Lung (tissue), 12 donors: ENCODE measurements around the gene ITGB1. TPM values are rescaled to one million over a fixed set of nuclear protein-coding genes. Genes with fewer than 3 reads are reported as not detected.

Source experiments
- ATAC-seq: fragments of 200-7000 bp; cut with Tn5 transposase; one replicate; pipeline ENCODE4 v1.9.1; 2020; ENCODE audit warnings: moderate number of reproducible peaks; ENCODE audit not compliant: insufficient read depth, low FRiP score
- DNase-seq, 3 donors: peaks; one replicate each; pipeline ENCODE4 v3.0.0-alpha.2; 2013 to 2017
- H3K27ac ChIP-seq, 2 donors: one replicate each; pipeline ENCODE4 v1.5.1; 2013; ENCODE audit warnings: mild to moderate bottlenecking in 2 of 2, moderate library complexity in 2 of 2, control low read depth in 1 of 2, inconsistent platforms in 1 of 2, low read depth in 1 of 2, low read length in 1 of 2
- H3K27me3 ChIP-seq, 3 donors: one replicate each; pipeline ENCODE4 v1.5.1; 2013; ENCODE audit warnings: low read length in 2 of 3; ENCODE audit not compliant: control insufficient read depth in 3 of 3, insufficient read depth in 3 of 3
- H3K36me3 ChIP-seq, 4 donors: one replicate each; pipeline ENCODE4 v1.5.1; 2013; ENCODE audit warnings: low read length in 4 of 4, mild to moderate bottlenecking in 1 of 4, moderate library complexity in 1 of 4; ENCODE audit not compliant: control insufficient read depth in 4 of 4, insufficient read depth in 4 of 4
- H3K4me1 ChIP-seq, 5 donors: one replicate each; pipeline ENCODE4 v1.5.1; 2013; ENCODE audit warnings: low read length in 5 of 5, mild to moderate bottlenecking in 2 of 5, moderate library complexity in 1 of 5; ENCODE audit not compliant: control insufficient read depth in 5 of 5, insufficient read depth in 5 of 5
- H3K4me3 ChIP-seq: one replicate; pipeline ENCODE4 v1.5.1; 2013; ENCODE audit warnings: mild to moderate bottlenecking, control low read depth, moderate library complexity
- H3K9ac ChIP-seq, 2 donors: one replicate each; pipeline ENCODE4 v1.5.1; 2013; ENCODE audit warnings: low read length in 2 of 2, control low read depth in 1 of 2; ENCODE audit not compliant: insufficient read depth in 1 of 2
- H3K9me3 ChIP-seq, 4 donors: one replicate each; pipeline ENCODE4 v1.5.1; 2013; ENCODE audit warnings: low read length in 3 of 4, mild to moderate bottlenecking in 1 of 4, moderate library complexity in 1 of 4; ENCODE audit not compliant: control insufficient read depth in 4 of 4, insufficient read depth in 3 of 4
- CTCF ChIP-seq: IDR thresholded peaks from 2 replicates; pipeline ENCODE4 v1.5.1; 2012; ENCODE audit warnings: mild to moderate bottlenecking; ENCODE audit errors: control extremely low read depth, extremely low read depth
- WGBS, 2 donors: extraction: QIAGEN DNeasy Blood & Tissue Kit; methylation state at CpG; one replicate each; pipeline ENCODE4 v1.1.7; 2013; 5-methylcytosine and 5-hydroxymethylcytosine counted together
- polyA plus RNA-seq, 2 donors: library from polyadenylated mRNA; stranded (reverse); fragments of 200-250 nt; gene quantifications; one replicate each; pipeline ENCODE4 v1.2.1, GENCODE V29; 2013
- total RNA-seq, 2 donors: library from RNA; depleted of rRNA in 1 of 2; stranded (reverse); fragments of >200 nt in 1 of 2; gene quantifications; one replicate each; pipeline ENCODE4 v1.2.1, GENCODE V29; 2014 to 2021
- donor health status: control.
- donor health status: control.
- donor health status: Bipolar disorder and iron deficiency.
- donor health status: healthy.
- donor health status: DM: yes; HTN: yes; CAD: no.

Gene ITGB1
- total and polyA plus RNA-seq, 4 donors: 105 to 445 (median 333) TPM

DNA sequence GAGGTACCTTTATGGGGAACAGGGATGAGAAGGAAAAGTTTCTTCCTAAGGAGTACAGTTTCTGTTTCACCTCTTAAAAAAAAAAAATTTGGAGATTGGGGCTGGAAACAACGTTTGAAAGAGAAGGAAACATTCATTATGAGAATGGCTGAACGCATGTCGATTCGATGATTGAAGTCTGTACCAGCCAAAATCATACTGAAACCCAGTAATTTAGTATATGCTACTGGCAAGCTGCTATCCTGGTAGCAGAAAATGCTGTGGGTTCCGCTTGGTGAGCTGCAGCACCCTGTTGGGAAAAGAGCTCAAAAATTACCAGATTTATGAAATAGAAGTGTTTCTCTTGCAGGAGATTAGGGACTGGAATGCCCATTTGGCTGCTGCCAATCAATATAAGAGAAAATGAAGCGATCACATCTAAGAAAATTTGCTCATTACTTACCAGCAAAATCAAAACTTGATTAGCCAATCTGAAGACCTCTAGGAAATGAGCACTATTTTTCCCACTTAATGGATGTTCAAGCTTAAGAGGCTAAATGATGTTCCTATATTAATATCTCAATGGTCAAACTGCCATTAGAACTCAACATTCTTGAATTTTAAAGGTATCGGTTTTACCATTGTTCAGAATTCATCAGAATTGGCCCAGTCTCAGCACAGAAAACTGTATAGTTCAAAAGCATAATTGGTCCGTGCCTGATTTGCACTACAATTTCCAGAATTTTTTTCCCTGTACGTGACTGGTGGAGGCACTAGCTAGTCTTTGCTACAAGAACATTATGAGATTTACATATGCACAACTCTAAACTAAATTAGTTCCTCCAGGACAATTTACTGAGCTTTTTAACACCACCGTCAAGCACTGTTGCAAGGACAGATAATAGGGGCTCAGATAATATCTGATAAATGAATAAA, 1.2 kb upstream of the ITGB1 start:
- no peaks in the 10 kb centered on the region for H3K27me3 ChIP-seq
- peak overlapping the region; percentile 94 to 99 for H3K9ac ChIP-seq
- peak overlapping the region; percentile 91 to 99 for H3K27ac ChIP-seq
- peaks cover 2 to 59% (median 20%) of the 10 kb centered on the region in 5 donors for H3K4me1 ChIP-seq
- peak in 2 of 3 donors; percentile 57 to 79 for DNase-seq
- ATAC-seq: no peak
- WGBS, 2 donors: 36 to 47% methylated on average over 10 of the region's 10 CpGs
- H3K9me3 ChIP-seq: no peaks in the 10 kb centered on the region
- peaks cover 0 to 4% (median 0%) of the 10 kb centered on the region in 4 donors for H3K36me3 ChIP-seq
- TF ChIP-seq CTCF: no peak
- H3K4me3 ChIP-seq: peak overlapping the region; percentile 85

DNA sequence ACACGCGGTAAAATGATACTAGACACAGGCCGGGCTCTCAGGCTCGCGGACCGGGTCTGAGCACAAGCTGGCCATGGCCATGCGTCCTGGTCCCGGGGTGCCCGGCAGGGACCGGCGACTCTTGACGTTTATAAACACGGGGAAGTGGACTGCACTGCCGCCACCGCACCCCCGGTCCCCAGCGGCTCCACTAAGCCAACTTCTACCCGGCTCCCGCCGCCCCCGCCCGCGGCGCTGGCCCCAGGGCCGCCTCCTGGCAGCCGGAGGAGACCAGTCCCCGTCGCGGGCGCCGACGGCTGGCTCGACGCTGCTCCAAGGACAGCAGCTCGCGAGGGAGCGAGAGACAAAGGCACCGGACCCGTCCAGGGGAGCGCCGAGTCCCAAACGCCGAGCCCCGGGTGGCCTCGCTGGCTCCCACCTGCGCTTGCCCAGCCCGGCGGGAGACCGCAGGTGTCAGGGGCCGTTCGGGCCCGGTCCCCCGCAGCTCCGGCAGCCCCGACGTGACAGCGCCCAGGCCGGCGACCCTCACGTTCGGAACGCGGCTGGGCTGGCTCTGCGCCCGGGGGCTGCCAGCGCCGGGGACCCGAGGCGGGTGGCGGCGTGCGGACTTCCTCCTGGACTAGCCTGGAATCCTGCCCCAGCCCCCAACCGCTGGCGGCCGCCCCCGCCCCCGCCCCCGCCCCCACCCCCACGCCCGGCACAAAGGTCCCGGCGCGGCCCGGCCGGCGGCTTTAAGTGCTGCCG, 517 bp downstream of the ITGB1 start:
- no peak for TF ChIP-seq CTCF
- peaks cover 6 to 62% (median 28%) of the 10 kb centered on the region in 5 donors for H3K4me1 ChIP-seq
- H3K27ac ChIP-seq: peak overlapping the region; percentile 99 to 100
- DNase-seq: peak; percentile 64 to 73 (median 71)
- no peaks in the 10 kb centered on the region for H3K27me3 ChIP-seq
- ATAC-seq: peak; percentile 13
- H3K4me3 ChIP-seq: peak overlapping the region; percentile 98
- 0% methylated on average over 56 to 87 of the region's 87 CpGs for WGBS, 2 donors
- peaks cover 0 to 7% (median under 1%) of the 10 kb centered on the region in 4 donors for H3K36me3 ChIP-seq
- H3K9me3 ChIP-seq: no peaks in the 10 kb centered on the region
- peak overlapping the region; percentile 58 to 88 for H3K9ac ChIP-seq

- H3K36me3 ChIP-seq: peaks cover 0 to 7% (median under 1%) of the 10 kb centered on the region in 4 donors
- peak overlapping the region; percentile 79 to 100 for H3K27ac ChIP-seq
- peak overlapping the region; percentile 45 for H3K4me3 ChIP-seq
- H3K9ac ChIP-seq: peak overlapping the region in 1 of 2 donors; percentile 88
- TF ChIP-seq CTCF: no peak
- ATAC-seq: no peak
- DNase-seq: no peak
- H3K4me1 ChIP-seq: peaks cover 6 to 60% (median 24%) of the 10 kb centered on the region in 5 donors
- 27 to 54% methylated on average over 13 of the region's 13 CpGs for WGBS, 2 donors
- no peaks in the 10 kb centered on the region for H3K27me3 ChIP-seq
- no peaks in the 10 kb centered on the region for H3K9me3 ChIP-seq
Measured at GRCh38 chr10:32956365-32957197, 1.4 kb downstream of the ITGB1 start.
